Dedifferentiated amniotic fluid mesenchymal stem cell (primary cell): Measurements from ENCODE around the gene UBR3.
"Not testable (repeated sequence)": the region's sequence is repeated elsewhere in the genome, so short reads cannot be mapped to it uniquely, and the experiment has no call there.

Source experiments
- DNase-seq: peaks from one replicate; pipeline ENCODE4 v3.0.0-alpha.2; 2016; ENCODE audit errors: extremely low spot score

Gene UBR3

GRCh38 chr2:169866230-169866629 is 39.0 kb downstream of the UBR3 start:
- DNase-seq: not testable (repeated sequence)

DNA sequence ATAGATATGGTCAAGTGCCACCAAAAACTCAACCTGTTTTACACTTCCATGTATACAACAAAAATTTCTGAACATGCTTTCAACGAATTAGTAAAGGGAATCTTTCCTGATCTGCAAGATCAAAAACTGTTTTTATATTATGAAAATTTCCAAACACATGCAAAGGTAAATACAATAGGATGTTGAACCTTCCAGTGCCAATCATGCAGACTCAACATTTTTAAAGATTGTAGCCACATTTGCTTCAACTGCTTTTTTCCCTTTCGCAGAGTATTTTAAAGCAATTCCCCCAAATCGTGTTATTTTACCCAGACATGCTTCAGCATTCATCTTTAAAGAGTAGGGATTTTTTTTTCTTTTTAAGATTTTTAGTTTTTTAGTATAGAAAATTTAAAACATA is 40.3 kb downstream of the UBR3 start:
- no peak for DNase-seq

DNA sequence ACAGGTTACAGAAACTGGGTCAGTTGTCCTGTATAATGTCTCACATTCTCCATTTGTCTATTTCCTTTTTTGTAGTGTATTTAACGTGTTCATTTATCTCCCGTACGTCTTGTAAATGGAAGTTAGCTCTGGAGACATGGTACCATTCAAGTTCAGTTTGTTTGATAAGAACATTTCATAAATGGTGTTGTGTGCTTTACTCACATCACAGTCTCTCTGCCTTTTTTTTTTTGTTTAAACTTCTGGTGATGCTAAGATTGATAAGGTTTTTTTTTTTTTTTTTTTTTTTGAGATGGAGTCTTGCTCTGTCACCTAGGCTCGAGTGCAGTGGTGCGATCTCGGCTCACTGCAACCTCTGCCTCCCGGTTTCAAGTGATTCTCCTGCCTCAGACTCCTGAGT is 41.7 kb downstream of the UBR3 start:
- DNase-seq: no peak

GRCh38 chr2:169871369-169871768 is 44.1 kb downstream of the UBR3 start:
- not testable (repeated sequence) for DNase-seq

DNA sequence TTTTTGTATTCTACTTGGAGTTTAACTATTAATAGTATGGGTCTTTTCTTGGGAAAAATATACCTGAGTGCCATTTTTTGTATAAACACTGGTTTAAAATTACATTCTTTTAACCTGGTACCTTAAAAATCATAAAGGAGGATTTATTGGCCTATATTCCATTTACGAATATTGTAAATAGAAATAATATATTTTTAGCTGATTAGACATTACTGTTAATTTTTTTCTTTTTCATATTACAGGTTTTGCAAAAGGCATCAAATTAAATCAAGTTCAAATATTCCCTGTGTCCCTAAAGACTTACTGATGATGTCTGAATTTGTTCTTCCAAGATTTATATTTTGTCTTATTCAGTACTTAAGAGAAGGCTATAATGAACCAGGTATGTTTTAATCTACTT is 44.7 kb downstream of the UBR3 start:
- DNase-seq: no peak

DNA sequence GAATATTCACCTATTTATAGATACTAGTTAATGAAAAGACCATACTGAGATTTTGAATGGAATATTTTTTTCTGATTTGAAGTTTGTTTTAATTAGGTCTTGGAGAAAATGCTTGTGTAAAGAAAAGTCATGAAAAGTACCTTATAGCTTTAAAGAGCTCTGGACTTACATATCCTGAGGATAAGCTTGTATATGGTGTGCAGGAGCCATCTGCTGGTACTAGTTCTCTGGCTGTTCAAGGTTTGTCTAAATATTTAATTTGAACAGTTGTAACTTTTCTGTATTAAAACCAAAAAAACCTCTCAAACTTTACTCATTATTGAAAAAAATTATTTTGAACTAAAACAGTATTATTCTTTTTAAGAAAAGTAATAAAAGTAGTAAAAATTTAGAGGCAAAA is 50.1 kb downstream of the UBR3 start:
- DNase-seq: no peak

DNA sequence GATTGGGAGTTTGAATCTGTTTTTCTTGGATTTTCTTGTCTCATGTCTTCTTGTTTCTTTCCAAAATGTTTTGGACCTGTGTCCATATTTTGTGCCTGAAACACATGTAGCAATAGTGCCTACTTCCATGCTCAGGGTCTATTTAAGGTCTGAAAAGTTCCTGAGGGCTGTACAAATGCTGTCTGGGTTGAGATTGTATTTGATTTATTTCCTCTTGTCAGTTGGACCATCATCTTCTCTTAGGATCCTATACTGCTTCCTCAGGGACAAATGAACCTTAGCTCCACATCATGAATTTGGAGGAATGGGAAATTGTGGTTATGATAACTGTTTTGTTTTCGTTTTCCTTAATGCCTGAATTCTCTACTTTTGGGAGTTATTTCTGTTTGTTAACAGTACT is 59.9 kb downstream of the UBR3 start:
- DNase-seq: no peak

GRCh38 chr2:169891593-169892298 is 64.5 kb downstream of the UBR3 start:
- DNase-seq: no peak

DNA sequence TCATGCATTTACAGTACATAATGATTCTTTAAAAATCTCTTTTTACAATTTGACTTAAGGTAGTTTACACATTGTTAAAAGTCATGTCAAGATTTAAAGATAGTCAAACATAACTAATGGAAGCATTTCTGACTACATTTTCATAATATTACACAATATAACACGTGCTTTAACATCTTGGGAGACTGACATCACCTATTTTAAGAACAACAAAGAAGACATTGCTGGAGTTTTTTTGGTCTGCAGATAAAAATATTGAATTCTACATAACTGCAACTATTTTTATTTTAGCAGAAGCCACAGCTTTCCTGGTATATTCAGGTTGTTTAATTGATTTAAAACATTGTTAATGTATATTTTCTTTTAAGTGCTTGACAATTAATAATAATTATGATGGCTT is 65.7 kb downstream of the UBR3 start:
- no peak for DNase-seq

- DNase-seq: peak; percentile 58
These were observed 68.2 kb downstream of the UBR3 start for GRCh38 chr2:169895294-169895985.

DNA sequence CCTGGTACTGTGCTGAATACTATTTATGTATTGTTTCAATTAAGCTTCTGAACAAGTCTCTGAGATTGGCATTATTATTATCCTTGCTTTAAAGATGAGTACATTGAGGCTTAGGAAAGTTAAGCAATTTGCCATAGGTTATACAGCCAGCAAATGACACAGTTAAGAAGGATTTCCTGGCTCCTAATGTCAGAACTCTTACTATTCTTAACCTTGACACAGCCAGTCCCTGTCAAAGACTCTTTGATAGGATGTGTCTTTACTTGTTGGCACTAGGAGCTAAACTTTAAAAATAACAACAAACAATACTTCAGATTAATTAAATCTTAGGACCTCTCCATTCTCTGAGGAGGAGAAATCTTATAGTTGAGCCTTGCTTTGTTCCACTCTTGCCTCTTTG is 70.6 kb downstream of the UBR3 start:
- DNase-seq: no peak

DNA sequence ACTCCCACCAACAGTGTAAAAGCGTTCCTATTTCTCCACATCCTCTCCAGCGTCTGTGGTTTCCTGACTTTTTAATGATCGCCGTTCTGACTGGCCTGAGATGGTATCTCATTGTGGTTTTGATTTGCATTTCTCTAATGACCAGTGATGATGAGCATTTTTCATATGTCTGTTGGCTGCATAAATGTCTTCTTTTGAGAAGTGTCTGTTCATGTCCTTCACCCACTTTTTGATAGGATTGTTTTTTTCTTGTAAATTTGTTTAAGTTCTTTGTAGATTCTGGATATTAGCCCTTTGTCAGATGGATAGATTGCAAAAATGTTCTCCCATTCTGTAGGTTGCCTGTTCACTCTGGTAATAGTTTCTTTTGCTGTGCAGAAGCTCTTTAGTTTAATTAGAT is 72.8 kb downstream of the UBR3 start:
- DNase-seq: not testable (repeated sequence)

GRCh38 chr2:169900686-169901085 is 73.4 kb downstream of the UBR3 start:
- DNase-seq: no peak

DNA sequence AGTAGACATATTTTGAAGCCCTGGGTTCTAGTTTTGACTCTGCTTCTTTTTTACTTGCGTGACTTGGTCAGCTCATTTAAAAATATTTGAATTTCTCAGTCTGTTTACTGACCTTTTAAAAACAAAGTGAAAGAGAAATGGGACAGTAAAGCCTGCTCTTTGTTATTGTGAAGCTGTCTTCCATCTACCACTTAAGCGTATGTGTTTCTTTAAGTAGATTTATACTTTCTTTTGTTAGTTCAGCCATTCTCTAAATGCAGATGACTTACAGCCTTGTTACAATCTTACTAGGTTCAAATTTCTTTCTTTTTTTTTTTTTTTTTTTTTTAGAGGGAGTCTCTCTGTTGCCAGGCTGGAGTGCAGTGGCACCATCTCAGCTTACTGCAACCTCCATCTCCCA is 79.5 kb downstream of the UBR3 start:
- DNase-seq: no peak

GRCh38 chr2:169909376-169909775 is 82.1 kb downstream of the UBR3 start:
- no peak for DNase-seq

DNA sequence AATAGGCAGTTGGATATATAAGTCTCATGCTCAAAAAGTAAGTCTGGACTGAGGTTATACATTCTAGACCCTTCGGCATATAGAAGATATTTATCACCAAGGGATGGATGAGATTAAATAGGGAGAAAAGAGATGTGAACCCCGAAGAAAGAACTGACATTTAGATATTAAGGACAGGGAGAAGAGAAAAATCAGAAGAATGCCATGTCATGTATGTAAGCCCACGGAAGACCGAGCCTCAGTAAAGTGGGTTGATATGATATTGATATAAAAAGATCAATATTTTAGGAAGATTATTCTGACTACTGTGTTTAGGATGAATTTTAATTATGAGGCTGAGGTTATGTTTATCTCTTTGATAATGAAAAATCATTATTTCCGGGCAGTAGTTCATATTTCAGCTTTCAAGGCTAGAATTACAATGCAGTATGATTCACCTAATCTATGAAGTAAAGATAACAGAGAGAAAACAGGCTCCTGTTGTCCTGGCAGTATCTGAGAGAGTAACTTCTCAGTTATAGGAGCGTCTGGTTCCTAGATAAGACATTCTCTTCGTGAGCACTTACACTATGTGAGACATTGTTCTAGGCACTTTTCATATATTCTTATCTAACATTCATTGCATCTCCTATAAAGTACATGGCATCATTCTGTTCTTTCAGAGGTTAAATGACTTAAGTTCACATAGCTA is 83.0 kb downstream of the UBR3 start:
- DNase-seq: no peak

DNA sequence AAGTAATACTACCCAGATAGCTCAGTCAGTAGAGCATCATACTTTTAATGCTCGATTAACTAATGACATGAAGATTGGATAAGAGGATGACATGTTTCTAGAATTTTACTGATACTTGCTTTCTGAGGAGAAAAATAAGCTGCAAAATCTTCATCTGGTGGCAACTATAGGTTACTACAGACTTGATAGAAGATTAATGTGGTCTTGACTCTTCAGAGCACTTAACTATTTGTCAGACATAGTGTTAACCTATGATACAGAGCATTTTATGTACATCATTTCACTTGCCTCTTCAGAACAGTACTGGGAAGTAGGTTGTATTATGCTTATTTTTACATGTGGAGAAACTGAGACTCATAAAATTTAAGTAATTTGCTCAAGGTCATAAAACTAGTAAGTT is 83.9 kb downstream of the UBR3 start:
- no peak for DNase-seq

DNA sequence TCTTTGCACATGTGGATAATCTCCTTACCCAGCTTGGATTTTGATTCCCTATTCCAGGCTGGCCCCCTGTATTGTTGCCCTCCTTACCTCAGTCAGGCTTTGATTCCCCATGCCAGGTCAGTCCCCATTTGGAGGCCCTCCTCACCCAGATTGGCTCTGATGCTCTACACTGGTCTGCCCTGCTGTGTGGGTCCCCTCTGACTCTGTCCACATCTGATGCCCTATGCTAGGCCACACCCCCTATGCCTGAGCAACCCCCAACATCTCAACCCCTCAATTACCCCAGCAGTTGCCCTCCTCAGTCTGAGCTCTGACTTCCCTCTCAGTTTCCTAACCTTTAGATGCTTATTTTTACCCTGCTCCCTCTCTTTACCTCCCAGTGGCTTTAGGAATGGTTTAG is 89.4 kb downstream of the UBR3 start:
- no peak for DNase-seq

DNA sequence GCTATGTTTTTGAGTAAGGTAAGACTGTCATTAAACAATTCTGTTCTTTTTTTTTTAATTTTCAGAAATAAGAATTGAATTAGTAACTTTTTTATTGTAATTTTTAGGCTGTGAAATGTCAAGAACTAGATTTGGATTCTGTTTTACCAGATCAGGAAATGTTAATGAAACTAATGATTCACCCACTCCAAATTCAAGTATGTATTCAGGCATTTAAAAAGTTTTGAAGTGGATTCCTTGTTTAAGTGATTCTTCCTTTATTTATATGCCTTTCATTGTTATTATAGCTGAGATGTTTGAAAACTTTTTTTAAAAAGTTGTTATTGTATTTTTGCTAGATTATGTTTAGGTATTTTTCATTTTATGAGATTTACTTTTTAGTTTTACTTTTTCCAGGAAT is 96.7 kb downstream of the UBR3 start:
- no peak for DNase-seq

- DNase-seq: no peak
These were observed 98.7 kb downstream of the UBR3 start for GRCh38 chr2:169925968-169926367.

DNA sequence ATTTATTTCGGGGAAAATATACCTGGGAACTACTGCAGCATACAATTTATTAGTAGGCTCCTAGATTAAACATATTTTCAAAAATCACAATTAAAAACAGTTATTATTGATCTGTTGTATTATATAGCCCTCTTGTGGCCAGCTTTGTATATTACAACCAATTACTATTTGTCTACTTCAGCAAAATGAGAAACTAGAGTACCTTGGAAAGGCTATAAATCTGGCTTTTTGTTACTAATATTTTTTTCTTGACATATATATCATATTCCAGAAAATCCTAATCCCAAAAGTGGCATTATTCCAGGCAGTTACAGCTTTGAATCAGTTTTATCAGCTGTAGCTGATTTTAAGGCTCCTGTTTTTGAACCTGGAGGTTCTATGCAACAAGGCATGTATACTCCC is 101.2 kb downstream of the UBR3 start:
- peak; percentile 40 for DNase-seq

DNA sequence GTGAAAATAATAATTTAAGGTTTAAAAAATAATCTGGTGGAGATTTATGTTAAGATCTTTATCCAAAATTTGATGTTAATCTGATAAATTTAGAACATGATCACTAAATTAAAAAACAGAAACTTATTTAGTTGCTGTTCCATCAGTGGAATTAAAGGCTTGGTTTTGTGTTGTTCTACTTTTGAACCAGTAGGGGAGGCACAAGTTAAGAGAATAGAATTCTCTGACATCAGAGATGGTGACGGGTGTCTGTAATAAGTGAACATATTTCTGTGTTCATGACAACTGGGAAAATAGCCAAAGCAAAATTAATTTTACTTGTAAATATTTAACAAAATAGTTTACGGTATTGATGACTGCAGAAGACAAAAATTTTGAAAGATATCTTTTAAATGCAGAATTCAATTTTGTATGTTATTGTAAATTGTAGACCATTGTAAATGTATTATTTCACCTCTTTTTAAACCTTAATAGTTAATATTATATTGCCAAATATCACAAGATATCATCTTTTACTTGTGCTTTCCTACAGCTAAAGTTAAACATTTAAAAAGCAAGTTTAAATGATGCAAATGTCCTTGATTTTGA is 106.0 kb downstream of the UBR3 start:
- DNase-seq: peak; percentile 54

DNA sequence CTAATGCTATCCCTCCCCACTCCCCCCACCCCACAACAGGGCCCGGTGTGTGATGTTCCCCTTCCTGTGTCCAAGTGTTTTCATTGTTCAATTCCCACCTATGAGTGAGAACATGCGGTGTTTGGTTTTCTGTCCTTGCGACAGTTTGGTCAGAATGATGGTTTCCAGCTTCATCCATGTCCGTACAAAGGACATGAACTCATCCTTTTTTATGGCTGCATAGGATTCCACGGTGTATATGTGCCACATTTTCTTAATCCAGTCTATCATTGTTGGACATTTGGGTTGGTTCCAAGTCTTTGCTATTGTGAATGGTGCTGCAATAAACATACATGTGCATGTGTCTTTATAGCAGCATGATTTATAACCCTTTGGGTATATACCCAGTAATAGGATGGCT is 109.4 kb downstream of the UBR3 start:
- not testable (repeated sequence) for DNase-seq
